GM23248 (cell line): ENCODE data around the gene ULK4.

Experiments
- EZH2 ChIP-seq: fragments of 200-600 bp; sonication (generic); IDR thresholded peaks from 2 replicates; pipeline ENCODE4 v1.6.1; 2018; ENCODE audit warnings: antibody characterized with exemption, mild to moderate bottlenecking; ENCODE audit not compliant: insufficient read depth, poor library complexity, severe bottlenecking
- EZH2phosphoT487 ChIP-seq: fragments of 200-600 bp; sonication (generic); IDR thresholded peaks from 2 replicates; pipeline ENCODE4 v1.6.1; 2018; ENCODE audit warnings: antibody characterized with exemption, moderate library complexity, mild to moderate bottlenecking, low read depth; ENCODE audit not compliant: insufficient read depth

- TF ChIP-seq EZH2 (no peak), EZH2phosphoT487 (no peak)
Measured at GRCh38 chr3:41297750-41298149, 664.2 kb downstream of the ULK4 start.
